ENCODE data around the gene MACROD2. TPM values are rescaled to one million over a fixed set of nuclear protein-coding genes. Genes with fewer than 3 reads are reported as not detected.

The MACROD2 gene
- polyA plus RNA-seq, 1 donor (not counting 4 experiments of a cell fraction or from before 2014, with no cell fraction given) = 0.71 TPM

GRCh38 chr20:14745830-14746229, 750.5 kb downstream of the MACROD2 start:
- DNase-seq (ENCODE audit: low read depth, low spot score) = no peak
- Histone ChIP-seq H3K9me1 (ENCODE audit: control insufficient read depth, extremely low read depth, insufficient read depth, low read length) (no peaks in the 10 kb centered on the region), H3K4me3 (ENCODE audit: control insufficient read depth in 2 of 3, extremely low read depth in 1 of 3, insufficient read depth in 2 of 3, low read depth in 1 of 3, low read length in 3 of 3) (no peak overlapping the region), H3K4me1 (ENCODE audit: control insufficient read depth, extremely low read depth, insufficient read depth, low read length) (no peaks in the 10 kb centered on the region), H3K79me2 (ENCODE audit: control insufficient read depth, insufficient read depth, low read length) (no peaks in the 10 kb centered on the region), H4K20me1 (ENCODE audit: control insufficient read depth, extremely low read depth, insufficient read depth, low read length) (no peaks in the 10 kb centered on the region), H2AFZ (ENCODE audit: control insufficient read depth, low read length) (no peak overlapping the region), H3K27ac (ENCODE audit: control insufficient read depth, insufficient read depth, low read length) (no peak overlapping the region), H3K9me3 (ENCODE audit: control insufficient read depth, low read depth, low read length) (no peaks in the 10 kb centered on the region), H3K27me3 (ENCODE audit: control insufficient read depth, extremely low read depth, insufficient read depth, low read length) (no peaks in the 10 kb centered on the region), H3K36me3 (ENCODE audit: control insufficient read depth in 2 of 2, extremely low read depth in 1 of 2, insufficient read depth in 2 of 2, low read length in 2 of 2) (no peaks in the 10 kb centered on the region), H3K9ac (ENCODE audit: control insufficient read depth, extremely low read depth, insufficient read depth, low read length) (no peak overlapping the region), H3K4me2 (ENCODE audit: control insufficient read depth, extremely low read depth, insufficient read depth, low read depth, low read length) (no peak overlapping the region)
- no peak for FAIRE-seq
- dilution Hi-C loops (cut with MboI; ENCODE audit: extremely low pct_ligation_motif_present, low sequenced_read_pairs) = no loop called here
- TF ChIP-seq CTCF (optimal IDR thresholded peaks at IDR 0.05 in 1 of 3, IDR thresholded peaks at IDR 0.05 in 1 of 3, conservative IDR thresholded peaks at IDR 0.05 in 1 of 3; ENCODE audit: extremely low read depth in 1 of 3, insufficient read depth in 2 of 3, low read length in 3 of 3) (no peak), EZH2 (IDR thresholded peaks at IDR 0.05; ENCODE audit: low read length) (no peak)

GRCh38 chr20:14751191-14751590, 755.9 kb downstream of the MACROD2 start:
- no peak overlapping the region for H2AFZ ChIP-seq (ENCODE audit: control insufficient read depth, low read length)
- H3K9me1 ChIP-seq (ENCODE audit: control insufficient read depth, extremely low read depth, insufficient read depth, low read length) = no peaks in the 10 kb centered on the region
- TF ChIP-seq CTCF (optimal IDR thresholded peaks at IDR 0.05 in 1 of 3, IDR thresholded peaks at IDR 0.05 in 1 of 3, conservative IDR thresholded peaks at IDR 0.05 in 1 of 3; ENCODE audit: extremely low read depth in 1 of 3, insufficient read depth in 2 of 3, low read length in 3 of 3) (no peak), EZH2 (IDR thresholded peaks at IDR 0.05; ENCODE audit: low read length) (no peak)
- dilution Hi-C loops (cut with MboI; ENCODE audit: extremely low pct_ligation_motif_present, low sequenced_read_pairs) = no loop called here
- FAIRE-seq (no peak), DNase-seq (ENCODE audit: low read depth, low spot score) (no peak)
- no peak overlapping the region for H3K27ac ChIP-seq (ENCODE audit: control insufficient read depth, insufficient read depth, low read length)
- no peak overlapping the region for H3K4me3 ChIP-seq (ENCODE audit: control insufficient read depth in 2 of 3, extremely low read depth in 1 of 3, insufficient read depth in 2 of 3, low read depth in 1 of 3, low read length in 3 of 3)
- no peak overlapping the region for H3K4me2 ChIP-seq (ENCODE audit: control insufficient read depth, extremely low read depth, insufficient read depth, low read depth, low read length)
- no peaks in the 10 kb centered on the region for H3K9me3 ChIP-seq (ENCODE audit: control insufficient read depth, low read depth, low read length)
- H3K27me3 ChIP-seq (ENCODE audit: control insufficient read depth, extremely low read depth, insufficient read depth, low read length) = no peaks in the 10 kb centered on the region
- no peaks in the 10 kb centered on the region for H4K20me1 ChIP-seq (ENCODE audit: control insufficient read depth, extremely low read depth, insufficient read depth, low read length)
- H3K79me2 ChIP-seq (ENCODE audit: control insufficient read depth, insufficient read depth, low read length) = no peaks in the 10 kb centered on the region
- H3K36me3 ChIP-seq (ENCODE audit: control insufficient read depth in 2 of 2, extremely low read depth in 1 of 2, insufficient read depth in 2 of 2, low read length in 2 of 2) = no peaks in the 10 kb centered on the region
- no peak overlapping the region for H3K9ac ChIP-seq (ENCODE audit: control insufficient read depth, extremely low read depth, insufficient read depth, low read length)
- H3K4me1 ChIP-seq (ENCODE audit: control insufficient read depth, extremely low read depth, insufficient read depth, low read length) = no peaks in the 10 kb centered on the region
